Measurements from ENCODE around the gene STX10.

The STX10 gene

DNA sequence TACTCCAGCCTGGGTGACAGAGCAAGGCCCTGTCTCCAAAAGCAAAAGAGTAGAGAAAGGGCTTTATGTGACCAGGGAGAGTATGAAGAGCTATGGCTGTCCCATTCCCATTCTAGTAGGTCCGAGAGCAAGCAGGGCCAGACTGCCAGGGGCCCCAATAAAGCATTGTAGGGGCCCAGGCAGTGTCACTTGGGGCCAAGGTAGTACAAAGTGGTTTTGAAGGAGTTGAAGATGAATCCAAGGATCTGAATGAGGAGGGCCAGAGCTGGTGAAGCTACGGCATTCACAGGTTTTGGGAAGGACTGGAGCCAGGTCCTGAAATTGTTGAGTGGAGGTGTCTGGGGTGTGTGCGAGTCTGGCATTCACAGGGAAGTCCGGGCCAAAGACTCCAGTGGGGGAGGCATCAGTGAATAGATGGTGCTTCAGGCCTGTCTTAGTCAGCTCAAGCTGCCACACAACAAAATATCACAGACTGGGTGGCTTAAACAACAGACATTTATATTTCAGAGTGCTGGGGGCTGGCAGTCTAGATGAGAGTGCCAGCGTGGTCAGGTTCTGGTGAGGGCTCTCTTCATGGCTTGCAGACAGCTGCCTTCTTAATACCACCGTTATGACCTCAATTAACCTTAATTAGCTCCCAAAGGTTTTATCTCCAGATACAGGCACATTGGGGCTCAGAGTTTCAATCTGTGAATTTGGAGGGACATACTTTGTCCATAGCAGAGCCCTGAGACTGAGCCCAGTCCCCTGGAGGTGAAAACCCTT lies 22.2 kb downstream of the STX10 start:
- Histone ChIP-seq H3K9me3 (no peaks in the 10 kb centered on the region), H3K36me3 (peaks cover 0 to 15% (median 0%) of the 10 kb centered on the region in 3 donors), H3K27ac (no peak overlapping the region), H3K27me3 (no peaks in the 10 kb centered on the region), H3K4me1 (peaks cover 0 to 6% (median 0%) of the 10 kb centered on the region in 4 donors), H3K4me3 (no peak overlapping the region)
- DNase-seq = no peak
- intact Hi-C loops (cut with DNase I; ENCODE audit: low total_unique reads) = no loop called here
- TF ChIP-seq, protein P1, sequence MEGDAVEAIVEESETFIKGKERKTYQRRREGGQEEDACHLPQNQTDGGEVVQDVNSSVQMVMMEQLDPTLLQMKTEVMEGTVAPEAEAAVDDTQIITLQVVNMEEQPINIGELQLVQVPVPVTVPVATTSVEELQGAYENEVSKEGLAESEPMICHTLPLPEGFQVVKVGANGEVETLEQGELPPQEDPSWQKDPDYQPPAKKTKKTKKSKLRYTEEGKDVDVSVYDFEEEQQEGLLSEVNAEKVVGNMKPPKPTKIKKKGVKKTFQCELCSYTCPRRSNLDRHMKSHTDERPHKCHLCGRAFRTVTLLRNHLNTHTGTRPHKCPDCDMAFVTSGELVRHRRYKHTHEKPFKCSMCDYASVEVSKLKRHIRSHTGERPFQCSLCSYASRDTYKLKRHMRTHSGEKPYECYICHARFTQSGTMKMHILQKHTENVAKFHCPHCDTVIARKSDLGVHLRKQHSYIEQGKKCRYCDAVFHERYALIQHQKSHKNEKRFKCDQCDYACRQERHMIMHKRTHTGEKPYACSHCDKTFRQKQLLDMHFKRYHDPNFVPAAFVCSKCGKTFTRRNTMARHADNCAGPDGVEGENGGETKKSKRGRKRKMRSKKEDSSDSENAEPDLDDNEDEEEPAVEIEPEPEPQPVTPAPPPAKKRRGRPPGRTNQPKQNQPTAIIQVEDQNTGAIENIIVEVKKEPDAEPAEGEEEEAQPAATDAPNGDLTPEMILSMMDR (IDR thresholded peaks at IDR 0.05) = no peak

DNA sequence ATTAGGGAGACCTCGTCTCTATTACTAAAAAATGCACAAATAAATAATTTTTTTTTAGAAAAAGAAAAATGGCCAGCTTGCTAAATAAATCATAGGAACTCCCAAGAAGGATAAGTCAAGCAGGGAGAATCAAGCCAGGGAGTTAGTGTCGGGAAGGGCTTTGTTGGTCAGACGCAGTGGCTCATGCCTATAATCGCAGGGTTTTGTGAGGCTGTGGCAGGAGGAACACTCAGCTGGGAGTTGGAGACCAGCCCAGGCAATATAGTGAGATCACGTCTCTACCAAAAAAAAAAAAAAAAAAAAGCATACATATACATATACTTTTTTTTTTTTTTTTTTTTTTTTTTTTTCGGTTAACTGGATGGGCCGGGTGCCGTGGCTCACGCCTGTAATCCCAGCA lies 23.1 kb downstream of the STX10 start:
- Histone ChIP-seq H3K4me1 (peaks cover 0 to 6% (median 0%) of the 10 kb centered on the region in 4 donors), H3K36me3 (peaks cover 0 to 15% (median 0%) of the 10 kb centered on the region in 3 donors), H3K4me3 (no peak overlapping the region), H3K9me3 (no peaks in the 10 kb centered on the region), H3K27me3 (no peaks in the 10 kb centered on the region), H3K27ac (no peak overlapping the region)
- DNase-seq = no peak
- TF ChIP-seq, protein P1 (IDR thresholded peaks at IDR 0.05) = no peak
- intact Hi-C loops (cut with DNase I; ENCODE audit: low total_unique reads) = no loop called here

DNA sequence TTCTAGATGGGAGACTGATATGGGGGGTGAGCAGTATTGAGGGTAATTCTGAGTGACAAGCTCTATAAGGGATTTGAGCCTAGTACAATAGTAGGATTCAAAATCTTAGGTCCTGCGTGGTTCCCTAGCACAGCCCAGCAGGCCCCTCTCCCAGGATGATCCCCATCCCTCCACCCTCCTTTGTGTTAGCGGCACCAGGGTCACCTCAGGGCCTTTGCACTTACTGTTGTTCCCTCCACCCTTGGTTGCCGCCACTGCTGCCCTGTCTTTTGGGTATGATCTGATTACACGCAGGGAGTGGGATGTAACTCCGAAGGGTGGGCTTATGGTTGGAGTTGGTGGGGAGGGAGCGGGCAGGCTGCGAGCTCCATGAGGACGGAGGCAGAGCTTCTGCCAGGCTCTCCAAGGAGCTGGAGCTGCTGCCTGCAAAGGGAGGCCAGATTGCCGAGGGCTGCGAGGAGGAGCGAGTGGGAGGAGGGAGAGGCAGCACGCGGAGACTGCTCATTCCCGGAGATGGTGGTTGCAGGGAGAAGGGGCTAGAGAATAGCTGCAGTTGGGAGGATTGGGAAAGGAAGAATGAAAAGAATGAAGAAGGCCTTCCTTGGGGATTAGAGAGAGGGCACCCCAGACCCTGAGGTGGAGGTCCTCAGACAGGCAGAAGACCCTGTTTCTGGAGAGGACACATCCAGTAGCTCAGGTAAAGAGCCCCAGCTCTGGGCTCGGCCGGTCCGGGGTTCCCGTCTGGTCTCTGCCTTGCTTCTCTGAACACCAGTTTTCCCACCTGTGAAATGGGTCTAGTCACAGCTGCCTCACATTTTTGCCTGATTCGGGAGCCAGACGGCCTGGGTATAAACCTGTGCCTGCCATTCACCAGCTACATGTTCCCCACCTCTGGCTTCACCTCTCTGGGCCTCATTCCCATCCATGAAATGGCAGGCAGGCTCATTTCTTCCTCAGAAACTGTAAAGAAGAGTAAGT lies 26.9 kb downstream of the STX10 start:
- H3K9me3 ChIP-seq = no peaks in the 10 kb centered on the region
- no peak overlapping the region for H3K4me3 ChIP-seq
- H3K4me1 ChIP-seq = peaks cover 0 to 28% (median 20%) of the 10 kb centered on the region in 4 donors
- H3K36me3 ChIP-seq = peaks cover 0 to 15% (median 0%) of the 10 kb centered on the region in 3 donors
- H3K27me3 ChIP-seq = no peaks in the 10 kb centered on the region
- TF ChIP-seq, protein P1 (IDR thresholded peaks at IDR 0.05) = no peak
- no peak for DNase-seq
- intact Hi-C loops (cut with DNase I; ENCODE audit: low total_unique reads) = no loop called here
- no peak overlapping the region for H3K27ac ChIP-seq

DNA sequence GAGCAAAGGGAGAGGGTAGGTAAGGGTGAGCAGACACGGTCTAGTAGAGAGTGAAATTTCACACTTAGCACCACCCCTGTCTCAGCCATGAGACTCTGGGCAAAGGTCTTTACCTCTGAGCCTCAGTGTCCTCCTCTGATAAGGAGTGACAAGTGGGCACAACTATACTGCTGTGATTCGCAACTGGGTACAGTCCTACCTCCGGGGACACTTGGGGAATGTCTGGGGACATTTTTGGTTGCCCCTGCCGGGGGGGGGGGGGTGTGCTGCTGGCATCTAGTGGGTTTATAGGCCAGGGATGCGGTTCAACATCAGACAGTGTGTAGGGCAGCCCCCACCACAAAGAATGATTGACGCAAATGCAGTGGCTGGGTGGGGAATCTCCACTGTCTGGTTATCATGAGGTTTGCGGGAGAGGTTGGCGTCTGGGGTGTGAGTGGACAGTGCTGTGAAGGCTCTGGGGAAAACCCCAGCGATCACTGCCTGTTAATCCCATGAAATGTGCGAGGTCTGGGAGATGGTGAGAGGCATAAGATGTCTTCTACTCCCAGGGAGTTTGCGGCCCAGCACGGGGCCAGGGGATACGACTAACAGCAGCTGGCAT lies 27.8 kb downstream of the STX10 start:
- Histone ChIP-seq H3K27me3 (no peaks in the 10 kb centered on the region), H3K9me3 (no peaks in the 10 kb centered on the region), H3K4me3 (no peak overlapping the region), H3K36me3 (peaks cover 0 to 15% (median 0%) of the 10 kb centered on the region in 3 donors), H3K4me1 (peaks cover 0 to 26% (median 21%) of the 10 kb centered on the region in 4 donors), H3K27ac (no peak overlapping the region)
- no peak for DNase-seq
- TF ChIP-seq, protein P1 (IDR thresholded peaks at IDR 0.05) = no peak
- intact Hi-C loops (cut with DNase I; ENCODE audit: low total_unique reads) = no loop called here

DNA sequence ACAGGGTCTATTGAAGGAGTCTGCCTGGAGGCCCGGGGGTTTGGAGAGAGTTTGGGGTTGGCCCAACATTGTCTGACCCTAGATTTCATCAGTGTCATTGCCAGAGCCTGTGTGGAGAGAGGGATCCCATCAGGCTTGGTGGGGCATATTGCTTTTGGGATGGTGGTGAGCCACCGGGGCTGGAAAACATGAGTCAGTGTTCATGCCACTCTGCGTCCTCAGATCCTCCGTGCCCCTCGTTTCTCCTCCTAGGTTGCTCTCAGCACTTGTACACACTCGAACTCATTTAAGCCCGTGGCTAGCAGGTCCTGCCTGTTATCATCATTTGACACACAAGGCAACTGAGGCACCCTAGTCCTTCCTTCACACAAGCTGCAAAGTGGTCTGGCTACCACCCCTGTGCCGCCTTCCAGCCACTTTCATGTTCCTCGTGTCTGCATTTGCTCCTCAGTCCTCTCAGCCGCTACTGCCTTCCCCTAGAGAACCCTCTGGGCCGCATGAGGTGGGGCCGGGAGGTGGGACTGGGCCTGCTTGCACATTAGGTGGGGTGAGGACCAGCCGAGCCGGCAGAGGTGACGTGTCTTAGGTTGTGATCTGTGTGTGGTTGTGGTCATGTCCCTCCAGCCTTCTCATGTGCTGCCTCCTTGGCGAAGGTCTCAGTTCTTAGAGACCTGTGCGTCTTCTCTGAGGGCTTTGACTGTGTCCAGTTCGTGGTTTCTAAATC lies 28.5 kb downstream of the STX10 start:
- Histone ChIP-seq H3K9me3 (no peaks in the 10 kb centered on the region), H3K36me3 (peaks cover 0 to 15% (median 0%) of the 10 kb centered on the region in 3 donors), H3K27ac (no peak overlapping the region), H3K4me3 (no peak overlapping the region), H3K27me3 (no peaks in the 10 kb centered on the region), H3K4me1 (peaks cover 0 to 29% (median 21%) of the 10 kb centered on the region in 4 donors)
- TF ChIP-seq, protein P1 (IDR thresholded peaks at IDR 0.05) = no peak
- intact Hi-C loops (cut with DNase I; ENCODE audit: low total_unique reads) = no loop called here
- DNase-seq = no peak

Measured in tibial artery (tissue), 4 donors.